Muscle layer of duodenum (tissue), 2 donors: Measurements from ENCODE around the gene CNTNAP2.

ENCODE experiments used
- H3K27ac ChIP-seq: one replicate; pipeline ENCODE4 v1.7.0; 2013; ENCODE audit warnings: mild to moderate bottlenecking, low read length
- H3K27me3 ChIP-seq: one replicate; pipeline ENCODE4 v1.7.0; 2013; ENCODE audit warnings: low read depth, mild to moderate bottlenecking, control low read depth, low read length
- H3K36me3 ChIP-seq, 2 donors: one replicate each; pipeline ENCODE4 v1.7.0; 2013; ENCODE audit warnings: low read length in 2 of 2, control low read depth in 1 of 2, mild to moderate bottlenecking in 1 of 2; ENCODE audit not compliant: insufficient read depth in 2 of 2, control insufficient read depth in 1 of 2
- H3K4me1 ChIP-seq, 2 donors: one replicate each; pipeline ENCODE4 v1.7.0; 2013; ENCODE audit warnings: low read length in 2 of 2, mild to moderate bottlenecking in 2 of 2, control low read depth in 1 of 2, moderate library complexity in 1 of 2; ENCODE audit not compliant: insufficient read depth in 2 of 2, control insufficient read depth in 1 of 2
- H3K4me3 ChIP-seq, 2 donors: one replicate each; pipeline ENCODE4 v1.7.0; 2013; ENCODE audit warnings: low read length in 2 of 2, low read depth in 1 of 2, mild to moderate bottlenecking in 1 of 2
- H3K9me3 ChIP-seq, 2 donors: one replicate each; pipeline ENCODE4 v1.7.0; 2013; ENCODE audit warnings: low read length in 2 of 2, control low read depth in 1 of 2, mild to moderate bottlenecking in 1 of 2; ENCODE audit not compliant: control insufficient read depth in 1 of 2
- donor health status: healthy.

Gene CNTNAP2

DNA sequence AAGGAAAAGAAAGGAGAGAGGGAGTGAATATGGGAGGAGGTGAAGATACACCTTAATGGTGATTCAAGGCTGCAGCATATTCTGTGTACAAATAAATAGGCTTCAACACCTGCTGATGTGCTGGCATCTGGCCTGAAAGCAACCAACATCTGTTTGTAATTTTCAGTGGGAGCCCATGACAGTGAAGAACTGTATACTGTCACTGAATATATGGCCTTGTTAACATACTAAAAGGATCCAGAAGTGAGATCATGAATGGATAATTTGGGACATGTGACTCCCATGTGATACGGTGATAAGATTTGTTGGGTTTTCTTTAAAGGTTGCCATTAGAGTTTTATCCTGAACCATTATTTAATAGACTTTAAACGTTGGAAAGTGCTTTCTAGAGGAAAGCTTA, 459.3 kb downstream of the CNTNAP2 start:
- Histone ChIP-seq H3K4me3 (no peak overlapping the region), H3K4me1 (no peaks in the 10 kb centered on the region), H3K27ac (no peak overlapping the region), H3K27me3 (no peaks in the 10 kb centered on the region), H3K36me3 (no peaks in the 10 kb centered on the region), H3K9me3 (peaks cover 0 to 4% of the 10 kb centered on the region in 2 donors)

DNA sequence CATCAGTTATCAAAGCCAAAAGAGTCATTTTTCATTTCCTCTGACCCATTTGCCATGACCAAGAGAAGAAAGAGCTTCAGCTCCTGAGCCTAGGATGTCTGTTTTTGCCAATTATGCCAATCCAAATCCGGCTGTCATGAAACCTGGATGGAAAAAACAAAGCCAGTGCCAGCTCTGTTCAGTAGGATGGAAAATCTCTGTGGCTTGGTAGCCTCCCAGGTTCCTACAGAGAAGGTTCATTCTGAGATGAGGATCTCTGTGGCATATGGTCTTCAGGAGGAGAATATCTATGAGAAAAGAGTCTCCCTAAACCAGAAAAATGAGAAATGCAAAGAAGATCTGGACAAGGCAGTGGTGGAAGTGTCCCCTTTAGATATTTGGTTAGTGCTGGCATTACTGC, 475.4 kb downstream of the CNTNAP2 start:
- Histone ChIP-seq H3K4me3 (no peak overlapping the region), H3K36me3 (no peaks in the 10 kb centered on the region), H3K4me1 (no peaks in the 10 kb centered on the region), H3K27me3 (no peaks in the 10 kb centered on the region), H3K9me3 (no peaks in the 10 kb centered on the region), H3K27ac (no peak overlapping the region)

DNA sequence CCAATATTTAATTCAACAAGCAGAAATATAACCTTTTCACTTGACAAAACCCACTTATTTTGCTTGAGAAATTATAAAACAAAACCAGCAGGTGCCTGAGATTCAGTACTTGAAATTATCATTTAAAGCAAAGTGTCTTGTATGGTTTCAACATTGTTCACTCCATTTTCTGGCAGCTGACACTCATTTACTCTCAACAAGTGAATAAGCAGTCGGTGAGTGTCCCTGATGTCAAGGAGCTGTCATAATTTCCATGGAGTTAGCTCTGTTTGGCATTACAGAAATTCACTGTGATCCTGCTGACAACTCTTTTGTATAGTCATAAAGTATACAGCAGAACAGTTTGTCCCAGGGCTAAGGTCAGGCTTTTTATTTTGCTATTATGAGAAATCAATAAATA, 490.0 kb downstream of the CNTNAP2 start:
- Histone ChIP-seq H3K36me3 (no peaks in the 10 kb centered on the region), H3K4me3 (no peak overlapping the region), H3K27ac (no peak overlapping the region), H3K27me3 (no peaks in the 10 kb centered on the region), H3K9me3 (no peaks in the 10 kb centered on the region), H3K4me1 (no peaks in the 10 kb centered on the region)

DNA sequence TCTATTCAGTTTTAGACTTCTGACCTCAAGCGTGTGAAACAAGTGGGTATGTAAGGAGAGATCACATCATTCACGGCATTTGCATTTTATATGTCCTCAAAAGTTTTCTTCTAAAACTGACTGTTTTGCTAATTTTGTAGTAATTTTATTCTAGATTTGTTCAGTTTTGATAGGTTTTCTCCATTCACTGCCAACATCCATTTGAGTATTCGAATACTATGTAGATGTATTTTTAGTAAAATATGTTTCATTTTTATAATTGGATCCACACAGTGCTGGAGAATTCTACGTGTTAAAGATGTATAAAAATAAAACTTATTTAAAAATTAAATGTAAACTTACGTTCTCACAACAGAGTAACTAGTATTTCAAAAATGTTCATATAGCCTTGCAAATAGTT, 503.0 kb downstream of the CNTNAP2 start:
- no peaks in the 10 kb centered on the region for H3K4me1 ChIP-seq
- no peaks in the 10 kb centered on the region for H3K27me3 ChIP-seq
- H3K4me3 ChIP-seq, result no peak overlapping the region
- H3K27ac ChIP-seq, result no peak overlapping the region
- no peaks in the 10 kb centered on the region for H3K36me3 ChIP-seq
- no peaks in the 10 kb centered on the region for H3K9me3 ChIP-seq

DNA sequence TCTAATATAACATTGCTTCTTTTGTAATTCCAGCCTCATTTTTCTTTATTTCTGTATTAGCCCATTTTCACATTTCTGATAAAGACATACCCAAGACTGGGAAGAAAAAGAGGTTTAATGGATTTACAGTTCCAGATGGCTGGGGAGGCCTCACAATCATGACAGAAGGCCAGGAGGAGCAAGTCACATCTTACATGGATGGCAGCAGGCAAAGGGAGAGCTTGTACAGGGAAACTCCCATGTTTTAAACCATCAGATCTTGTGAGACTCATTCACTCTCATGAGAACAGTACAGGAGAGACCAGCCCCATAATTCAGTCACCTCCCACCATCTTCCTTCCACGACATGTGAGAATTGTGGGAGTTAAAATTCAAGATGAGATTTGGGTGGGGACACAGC, 510.3 kb downstream of the CNTNAP2 start:
- Histone ChIP-seq H3K27ac (no peak overlapping the region), H3K4me3 (no peak overlapping the region), H3K36me3 (no peaks in the 10 kb centered on the region), H3K4me1 (no peaks in the 10 kb centered on the region), H3K27me3 (no peaks in the 10 kb centered on the region), H3K9me3 (no peaks in the 10 kb centered on the region)

DNA sequence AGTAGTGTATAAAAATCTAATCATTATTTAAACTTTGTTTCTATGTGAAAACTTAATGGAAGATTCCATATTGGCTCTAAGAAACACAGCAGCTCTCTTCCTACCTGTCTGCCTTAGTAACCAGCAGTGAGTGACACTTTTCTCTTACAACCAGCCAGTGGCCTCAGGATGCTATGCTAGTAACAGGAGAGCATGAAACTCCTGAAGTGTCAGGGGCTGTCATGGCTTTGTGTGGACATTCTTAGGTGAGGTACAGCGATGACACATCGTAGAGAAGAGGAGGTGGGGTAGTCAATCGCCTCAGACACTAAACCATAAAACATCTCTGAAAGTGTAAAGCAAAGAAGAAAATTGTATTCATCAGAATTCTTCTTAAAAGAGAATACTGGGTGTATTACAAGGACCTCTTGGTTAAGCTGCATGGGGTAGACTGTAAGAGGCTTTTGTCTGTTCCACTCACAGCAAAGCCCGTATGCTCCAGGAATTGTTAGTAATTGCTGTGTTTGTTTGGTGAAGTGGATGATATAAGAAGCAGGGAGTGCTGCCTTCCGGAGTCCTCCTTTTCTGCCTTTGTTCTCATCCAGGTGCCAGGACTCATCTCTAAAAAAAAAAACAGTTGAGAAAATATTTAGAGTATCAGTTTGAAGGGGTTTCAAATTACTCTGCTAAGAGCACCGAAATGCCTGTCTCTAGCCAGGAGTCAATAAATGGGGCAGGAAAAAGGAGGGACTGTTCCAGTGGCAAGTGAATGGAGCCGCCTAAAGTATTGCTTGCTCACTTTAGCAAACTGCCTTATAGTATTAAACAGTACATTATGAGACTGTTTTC, 518.8 kb downstream of the CNTNAP2 start:
- H3K27me3 ChIP-seq, result no peaks in the 10 kb centered on the region
- H3K36me3 ChIP-seq, result no peaks in the 10 kb centered on the region
- no peaks in the 10 kb centered on the region for H3K4me1 ChIP-seq
- no peak overlapping the region for H3K27ac ChIP-seq
- H3K4me3 ChIP-seq, result no peak overlapping the region
- H3K9me3 ChIP-seq, result no peaks in the 10 kb centered on the region

DNA sequence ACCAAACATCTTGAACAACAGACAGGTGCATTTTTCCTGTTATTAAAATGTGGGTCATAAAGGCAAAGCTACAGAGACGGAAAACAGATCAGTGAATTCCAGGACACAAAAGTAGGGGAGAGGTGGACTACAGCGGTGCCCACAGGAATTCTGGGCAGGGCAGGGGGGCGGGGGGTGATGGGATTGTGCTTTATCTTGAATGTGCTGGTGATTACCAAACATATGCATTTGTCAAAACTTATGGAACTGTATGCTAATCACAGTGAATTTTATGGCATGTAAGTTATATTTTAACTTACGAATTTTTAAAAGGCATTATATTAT, 519.4 kb downstream of the CNTNAP2 start:
- Histone ChIP-seq H3K9me3 (no peaks in the 10 kb centered on the region), H3K4me3 (no peak overlapping the region), H3K27ac (no peak overlapping the region), H3K27me3 (no peaks in the 10 kb centered on the region), H3K36me3 (no peaks in the 10 kb centered on the region), H3K4me1 (no peaks in the 10 kb centered on the region)

DNA sequence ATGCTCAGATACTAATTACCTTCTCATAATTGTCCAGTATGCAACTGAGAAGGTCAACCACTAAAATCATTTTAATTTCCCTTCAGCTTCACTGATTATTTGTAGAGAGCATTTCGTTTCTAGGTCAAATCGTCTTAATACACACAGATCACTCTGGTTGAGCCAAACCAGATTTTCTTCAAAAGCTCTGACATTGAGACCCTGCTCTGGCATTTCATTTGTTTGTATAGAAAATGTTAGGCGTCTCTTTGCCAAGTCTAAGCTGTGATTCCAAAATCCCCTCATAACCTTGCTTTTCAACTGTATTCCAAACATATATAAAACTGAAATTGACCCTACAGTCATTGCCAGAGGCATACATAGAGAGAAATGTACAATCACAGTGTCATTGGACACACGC, 520.0 kb downstream of the CNTNAP2 start:
- no peaks in the 10 kb centered on the region for H3K9me3 ChIP-seq
- no peak overlapping the region for H3K4me3 ChIP-seq
- H3K27me3 ChIP-seq, result no peaks in the 10 kb centered on the region

DNA sequence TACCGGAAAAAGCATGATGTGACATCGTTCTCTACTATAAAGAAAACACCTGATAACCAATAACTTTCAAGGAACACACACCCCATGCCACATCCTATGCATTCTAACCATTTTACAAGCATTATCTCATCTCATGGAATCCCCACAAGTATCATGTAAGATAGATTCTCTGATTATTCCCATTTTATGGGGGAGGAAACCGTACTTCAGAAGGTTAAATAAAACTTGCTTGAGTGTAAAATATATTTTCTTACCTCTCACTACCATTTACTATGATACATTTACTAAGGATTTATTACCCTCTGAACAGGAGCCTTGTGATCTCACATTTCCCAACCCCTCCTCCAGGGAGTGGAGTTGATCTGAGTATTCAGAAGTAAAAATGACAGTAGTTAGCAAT, 522.7 kb downstream of the CNTNAP2 start:
- H3K4me3 ChIP-seq, result no peak overlapping the region
- H3K27me3 ChIP-seq, result no peaks in the 10 kb centered on the region
- no peak overlapping the region for H3K27ac ChIP-seq
- no peaks in the 10 kb centered on the region for H3K9me3 ChIP-seq
- no peaks in the 10 kb centered on the region for H3K36me3 ChIP-seq
- no peaks in the 10 kb centered on the region for H3K4me1 ChIP-seq

More for the DNA sequence above, 520.0 kb downstream of the CNTNAP2 start:
- no peaks in the 10 kb centered on the region for H3K36me3 ChIP-seq
- H3K27ac ChIP-seq, result no peak overlapping the region
- H3K4me1 ChIP-seq, result no peaks in the 10 kb centered on the region

DNA sequence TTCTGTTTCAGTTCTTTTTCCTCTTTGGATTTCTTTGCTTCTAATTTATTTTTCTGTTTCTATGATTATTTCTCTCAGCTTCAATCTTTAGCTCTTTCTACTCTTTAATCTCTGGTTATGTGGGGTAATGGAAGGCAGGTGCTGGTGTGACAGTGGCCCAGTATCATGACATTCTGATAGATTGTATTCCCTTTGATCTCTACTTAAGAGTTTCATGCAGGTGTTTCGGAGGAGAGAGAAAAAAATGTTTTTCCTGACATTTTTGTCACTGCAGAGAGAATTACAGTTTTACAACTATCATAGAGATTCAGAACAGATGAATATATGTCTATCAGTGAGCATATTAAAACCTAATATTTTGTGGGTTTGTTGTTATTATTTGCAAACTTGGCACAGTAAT, 524.9 kb downstream of the CNTNAP2 start:
- no peaks in the 10 kb centered on the region for H3K9me3 ChIP-seq
- H3K36me3 ChIP-seq, result no peaks in the 10 kb centered on the region
- H3K4me3 ChIP-seq, result no peak overlapping the region
- no peaks in the 10 kb centered on the region for H3K27me3 ChIP-seq
- no peaks in the 10 kb centered on the region for H3K4me1 ChIP-seq
- H3K27ac ChIP-seq, result no peak overlapping the region

DNA sequence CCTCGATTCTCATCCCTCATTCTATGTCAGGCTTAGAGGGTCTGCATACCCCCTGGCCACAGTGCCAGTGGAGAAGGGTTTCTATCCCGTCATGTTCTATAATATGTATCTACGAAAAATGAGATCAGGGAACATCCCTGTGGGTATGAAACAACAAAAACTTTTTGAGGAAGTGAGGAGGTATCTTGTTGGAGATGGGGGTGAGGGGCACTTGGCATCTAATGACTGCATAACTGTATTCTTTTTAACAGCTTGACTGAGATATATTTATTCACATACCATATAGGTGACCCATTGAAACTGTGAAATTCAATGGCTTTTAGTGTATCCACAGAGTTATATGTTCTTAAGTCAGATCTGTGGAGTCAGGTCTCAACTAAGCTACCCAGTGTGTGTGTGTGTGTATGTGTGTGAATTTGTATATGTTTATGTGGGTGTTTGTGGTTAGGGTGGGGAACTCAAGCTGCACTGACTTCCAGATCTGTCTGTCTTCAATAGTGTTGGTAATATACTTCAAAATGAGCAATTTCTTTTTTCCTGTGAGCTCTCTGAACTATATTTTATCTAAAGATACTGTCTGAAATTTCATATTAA, 528.9 kb downstream of the CNTNAP2 start:
- H3K4me3 ChIP-seq, result no peak overlapping the region
- no peaks in the 10 kb centered on the region for H3K36me3 ChIP-seq
- no peaks in the 10 kb centered on the region for H3K27me3 ChIP-seq
- H3K9me3 ChIP-seq, result no peaks in the 10 kb centered on the region
- H3K4me1 ChIP-seq, result no peaks in the 10 kb centered on the region
- H3K27ac ChIP-seq, result no peak overlapping the region

DNA sequence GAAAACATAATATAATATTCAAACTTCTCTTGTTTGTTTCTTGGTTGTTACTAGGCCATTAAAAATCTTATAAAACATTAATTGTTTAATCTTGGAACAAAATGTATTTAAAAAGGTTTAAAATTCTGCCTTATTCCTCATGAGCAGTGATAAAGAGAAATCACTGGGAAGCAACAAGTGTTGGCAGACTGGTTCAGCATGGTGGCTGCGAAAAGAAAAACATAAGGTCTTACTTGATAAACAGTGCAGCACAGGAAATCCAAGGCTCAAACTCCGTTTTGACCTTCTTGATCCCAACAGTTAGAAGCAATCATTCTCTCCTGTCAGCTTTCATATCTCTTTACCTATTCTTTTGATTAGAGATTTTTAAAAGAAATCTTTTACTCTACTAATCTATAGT, 530.8 kb downstream of the CNTNAP2 start:
- Histone ChIP-seq H3K4me3 (no peak overlapping the region), H3K27ac (no peak overlapping the region), H3K27me3 (no peaks in the 10 kb centered on the region), H3K36me3 (no peaks in the 10 kb centered on the region), H3K4me1 (no peaks in the 10 kb centered on the region), H3K9me3 (no peaks in the 10 kb centered on the region)
